ENCODE results near the gene SNX17.

Gene SNX17

GRCh38 chr2:27408601-27409320, 38.3 kb downstream of the SNX17 start:
- TF ChIP-seq LEF1 (IDR thresholded peaks at IDR 0.05; ENCODE audit: borderline replicate concordance) = no peak
- TF ChIP-seq FOXK2 (IDR thresholded peaks at IDR 0.05) = no peak
- TF ChIP-seq ARNT (IDR thresholded peaks at IDR 0.05) = no peak
- TF ChIP-seq L3MBTL2 (conservative IDR thresholded peaks at IDR 0.05) = peak; percentile 38
- ChIA-PET CTCF (interaction anchor here (0.9 to 3.0 kb wide), 3 partner anchors 20 to 107 kb away, joined by 3 to 12 read pairs (median 5); partner anchors contain the start of gene NRBP1), POLR2A (interaction anchor here (1.0 to 5.4 kb wide), 20 partner anchors 9 to 273 kb away, joined by 3 to 135 read pairs (median 6); partner anchors contain the start of genes CCDC121, EIF2B4, FNDC4 and GPN1)
- peak; percentile 29 for DNase-seq (ENCODE audit: extremely low spot score)

GRCh38 chr2:27409321-27410073, 39.1 kb downstream of the SNX17 start, which contains the start of gene PPM1G:
Gene PPM1G (minus strand): TSS chr2:27409591. CDS start chr2:27409422, 169 bp downstream.
- DNase-seq (ENCODE audit: extremely low spot score) = peak; percentile 97
- ChIA-PET CTCF (interaction anchor here (1.4 to 3.0 kb wide), 2 partner anchors 19 to 21 kb away, joined by 3 to 12 read pairs; partner anchors contain the start of gene NRBP1), POLR2A (interaction anchor here (0.9 to 5.4 kb wide), 28 partner anchors 9 to 359 kb away, joined by 3 to 135 read pairs (median 4); partner anchors contain the start of genes CCDC121, EIF2B4, FNDC4 and GPN1)
- TF ChIP-seq FOXM1 (IDR thresholded peaks at IDR 0.05; ENCODE audit: borderline replicate concordance) (no peak), FOXK2 (IDR thresholded peaks at IDR 0.05) (no peak), ELF4 (IDR thresholded peaks at IDR 0.05) (peak; percentile 55; the same call in 1 of the 2 replicates), L3MBTL2 (conservative IDR thresholded peaks at IDR 0.05) (peak; percentile 97)

GRCh38 chr2:27412419-27413152, 42.2 kb downstream of the SNX17 start:
- DNase-seq (ENCODE audit: extremely low spot score) = no peak
- TF ChIP-seq HDGF (IDR thresholded peaks at IDR 0.05; ENCODE audit: borderline replicate concordance) = no peak
- no peak for TF ChIP-seq FOXA1 (IDR thresholded peaks at IDR 0.05)
- no peak for TF ChIP-seq ELF4 (IDR thresholded peaks at IDR 0.05)
- TF ChIP-seq PKNOX1 (IDR thresholded peaks at IDR 0.05) = no peak
- no peak for TF ChIP-seq TARDBP (IDR thresholded peaks at IDR 0.05)
- TF ChIP-seq FOXM1 (IDR thresholded peaks at IDR 0.05; ENCODE audit: borderline replicate concordance) = no peak
- no peak for TF ChIP-seq FOXK2 (IDR thresholded peaks at IDR 0.05)
- POLR2A ChIA-PET = no interaction called here
- CTCF ChIA-PET = no interaction called here

GRCh38 chr2:27416151-27416550, 45.7 kb downstream of the SNX17 start:
- TF ChIP-seq ZNF384 (IDR thresholded peaks at IDR 0.05) (no peak), FOXM1 (IDR thresholded peaks at IDR 0.05; ENCODE audit: borderline replicate concordance) (no peak), LEF1 (IDR thresholded peaks at IDR 0.05; ENCODE audit: borderline replicate concordance) (no peak)
- DNase-seq (ENCODE audit: extremely low spot score) = no peak
- CTCF ChIA-PET = no interaction called here
- POLR2A ChIA-PET = no interaction called here

- ChIA-PET POLR2A (interaction anchor here (0.5 to 3.7 kb wide), 2 partner anchors 11 to 250 kb away, joined by 3 to 29 read pairs; partner anchors contain the start of gene PPM1G), CTCF (no interaction called here)
- no peak for TF ChIP-seq ARNT (IDR thresholded peaks at IDR 0.05)
- TF ChIP-seq FOXA1 (IDR thresholded peaks at IDR 0.05) = no peak
- TF ChIP-seq L3MBTL2 (conservative IDR thresholded peaks at IDR 0.05) = no peak
- TF ChIP-seq FOXK2 (IDR thresholded peaks at IDR 0.05) = no peak
- no peak for TF ChIP-seq CTBP1 (IDR thresholded peaks at IDR 0.05; ENCODE audit: borderline replicate concordance)
- TF ChIP-seq NFRKB (IDR thresholded peaks at IDR 0.05) = no peak
- no peak for TF ChIP-seq TARDBP (IDR thresholded peaks at IDR 0.05)
- no peak for TF ChIP-seq SP1 (IDR thresholded peaks at IDR 0.05)
- no peak for TF ChIP-seq ELF4 (IDR thresholded peaks at IDR 0.05)
- TF ChIP-seq SUZ12 (IDR thresholded peaks at IDR 0.05) = no peak
- TF ChIP-seq FOXM1 (IDR thresholded peaks at IDR 0.05; ENCODE audit: borderline replicate concordance) = no peak
- TF ChIP-seq LEF1 (IDR thresholded peaks at IDR 0.05; ENCODE audit: borderline replicate concordance) = no peak
- no peak for TF ChIP-seq ZNF384 (IDR thresholded peaks at IDR 0.05)
- TF ChIP-seq PKNOX1 (IDR thresholded peaks at IDR 0.05) = no peak
- no peak for TF ChIP-seq BHLHE40 (IDR thresholded peaks at IDR 0.05; ENCODE audit: borderline replicate concordance)
- no peak for TF ChIP-seq HDGF (IDR thresholded peaks at IDR 0.05; ENCODE audit: borderline replicate concordance)
These were observed 50.6 kb downstream of the SNX17 start for GRCh38 chr2:27420996-27421395.

GRCh38 chr2:27421660-27422250, 51.3 kb downstream of the SNX17 start:
- no peak for DNase-seq (ENCODE audit: extremely low spot score)
- CTCF ChIA-PET = no interaction called here
- TF ChIP-seq CTBP1 (IDR thresholded peaks at IDR 0.05; ENCODE audit: borderline replicate concordance) (no peak), BHLHE40 (IDR thresholded peaks at IDR 0.05; ENCODE audit: borderline replicate concordance) (no peak), ELF4 (IDR thresholded peaks at IDR 0.05) (no peak), SP1 (IDR thresholded peaks at IDR 0.05) (no peak), FOXM1 (IDR thresholded peaks at IDR 0.05; ENCODE audit: borderline replicate concordance) (no peak), HDGF (IDR thresholded peaks at IDR 0.05; ENCODE audit: borderline replicate concordance) (no peak), NFRKB (IDR thresholded peaks at IDR 0.05) (no peak), SUZ12 (IDR thresholded peaks at IDR 0.05) (no peak), ZNF384 (IDR thresholded peaks at IDR 0.05) (no peak), FOXK2 (IDR thresholded peaks at IDR 0.05) (no peak), PKNOX1 (IDR thresholded peaks at IDR 0.05) (no peak), ARNT (IDR thresholded peaks at IDR 0.05) (no peak), LEF1 (IDR thresholded peaks at IDR 0.05; ENCODE audit: borderline replicate concordance) (no peak), FOXA1 (IDR thresholded peaks at IDR 0.05) (no peak), TARDBP (IDR thresholded peaks at IDR 0.05) (no peak)
- POLR2A ChIA-PET = interaction anchor here (0.5 to 3.7 kb wide), 3 partner anchors 12 to 251 kb away, joined by 3 to 29 read pairs (median 3); partner anchors contain the start of gene PPM1G

More at GRCh38 chr2:27420996-27421395, 50.6 kb downstream of the SNX17 start:
- no peak for DNase-seq (ENCODE audit: extremely low spot score)
